ENCODE data around the gene SPOCK1. TPM values are rescaled to one million over a fixed set of nuclear protein-coding genes. Genes with fewer than 3 reads are reported as not detected.

SPOCK1 gene
- total and polyA plus RNA-seq, 2 experiments from 2014 or later, result 8.2 to 10.5 TPM

GRCh38 chr5:137357436-137357835 is 141.7 kb downstream of the SPOCK1 start:
- DNase-seq (ENCODE audit: low spot score), result no peak
- peaks cover 4% of the 10 kb centered on the region for H3K4me1 Mint-ChIP-seq
- no peaks in the 10 kb centered on the region for H3F3A ChIP-seq (replicated peaks; ENCODE audit: low read depth)
- no peaks in the 10 kb centered on the region for H3K36me3 Mint-ChIP-seq (ENCODE audit: low read depth)
- TF ChIP-seq NANOG (IDR thresholded peaks at IDR 0.05; ENCODE audit: borderline replicate concordance) (no peak), CTCF (conservative IDR thresholded peaks at IDR 0.05; ENCODE audit: low read depth in 2 of 2) (no peak), ZNF114 (CRISPR knock-in tag; IDR thresholded peaks at IDR 0.05) (no peak), ZNF331 (CRISPR knock-in tag; IDR thresholded peaks at IDR 0.05; ENCODE audit: low read depth) (no peak), EZH2 (IDR thresholded peaks at IDR 0.05; ENCODE audit: low read depth, unreplicated experiment) (no peak), JUNB (IDR thresholded peaks at IDR 0.05; ENCODE audit: unreplicated experiment) (no peak), STAT1 (IDR thresholded peaks at IDR 0.05; ENCODE audit: unreplicated experiment) (no peak), ETS1 (IDR thresholded peaks at IDR 0.05) (no peak), REST (IDR thresholded peaks at IDR 0.05; ENCODE audit: unreplicated experiment) (no peak), EZH2phosphoT487 (IDR thresholded peaks at IDR 0.05; ENCODE audit: unreplicated experiment) (no peak), POLR2AphosphoS5 (IDR thresholded peaks at IDR 0.05; ENCODE audit: low read depth) (no peak), ZNF462 (CRISPR knock-in tag; IDR thresholded peaks at IDR 0.05) (no peak), CREB1 (CRISPR knock-in tag; IDR thresholded peaks at IDR 0.05; ENCODE audit: low read depth) (no peak)
- H3K4me3 ChIP-seq, result no peak overlapping the region
- H3K27ac ChIP-seq (ENCODE audit: low read depth), result no peak overlapping the region
- peaks cover 5% of the 10 kb centered on the region; the same call in 1 of the 2 replicates for H3K4me1 ChIP-seq (ENCODE audit: insufficient read depth)
- H3K4me2 ChIP-seq, result no peak overlapping the region
- peaks cover 6% of the 10 kb centered on the region for H3K27me3 Mint-ChIP-seq (ENCODE audit: insufficient read depth, low read depth, poor library complexity)
- H3K9me2 ChIP-seq (ENCODE audit: insufficient read depth), result no peaks in the 10 kb centered on the region
- H2AFZ ChIP-seq, result no peak overlapping the region
- no peaks in the 10 kb centered on the region for H3K79me2 ChIP-seq (replicated peaks; ENCODE audit: insufficient read depth)
- ATAC-seq, result no peak
- H4K20me1 ChIP-seq (replicated peaks; ENCODE audit: insufficient read depth), result no peaks in the 10 kb centered on the region
- H3K4me3 Mint-ChIP-seq, result no peak overlapping the region
- no peaks in the 10 kb centered on the region for H3K36me3 ChIP-seq (ENCODE audit: insufficient read depth)
- no peak overlapping the region for H3K27ac Mint-ChIP-seq
- no peaks in the 10 kb centered on the region for H3K27me3 ChIP-seq (ENCODE audit: insufficient read depth)
- no peaks in the 10 kb centered on the region for H3K9me3 Mint-ChIP-seq

Data from GM23338 (cell line).